ENCODE measurements around the gene UFC1. TPM values are rescaled to one million over a fixed set of nuclear protein-coding genes. Genes with fewer than 3 reads are reported as not detected.

The UFC1 gene
- polyA plus RNA-seq, 1 donor from 2014 or later = 104 TPM

DNA sequence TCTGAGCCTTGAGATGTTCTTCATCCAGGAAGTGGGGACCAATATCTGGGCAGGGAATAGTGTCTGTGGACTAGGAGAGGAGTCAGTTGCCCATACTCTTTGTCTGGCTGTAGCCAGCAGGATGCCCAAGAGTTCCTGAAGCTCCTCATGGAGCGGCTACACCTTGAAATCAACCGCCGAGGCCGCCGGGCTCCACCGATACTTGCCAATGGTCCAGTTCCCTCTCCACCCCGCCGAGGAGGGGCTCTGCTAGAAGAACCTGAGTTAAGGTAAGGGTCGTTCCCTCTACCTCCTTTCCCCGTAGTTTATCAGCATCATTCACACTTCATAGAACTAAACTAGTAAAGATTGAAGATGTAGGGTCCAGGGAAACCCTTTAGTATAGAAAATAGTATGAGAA lies 9.0 kb downstream of the UFC1 start:
- Histone ChIP-seq H2AFZ (ENCODE audit: low read depth, low read length) (no peak overlapping the region), H3K27ac (ENCODE audit: low read length) (no peak overlapping the region), H4K20me1 (ENCODE audit: insufficient read depth) (no peaks in the 10 kb centered on the region), H3K9me2 (ENCODE audit: insufficient read depth, low read length) (no peaks in the 10 kb centered on the region), H3K9ac (ENCODE audit: low read length) (no peak overlapping the region), H3K4me3 (ENCODE audit: low read length) (no peak overlapping the region), H3K9me3 (ENCODE audit: low read length) (no peaks in the 10 kb centered on the region), H3K36me3 (ENCODE audit: insufficient read depth, low read length) (no peaks in the 10 kb centered on the region), H3F3A (ENCODE audit: insufficient read depth, low read length, poor library complexity, severe bottlenecking) (no peaks in the 10 kb centered on the region), H3K4me2 (ENCODE audit: low read length) (no peak overlapping the region), H3K79me2 (replicated peaks; ENCODE audit: insufficient read depth, low read length) (peaks cover 11% of the 10 kb centered on the region), H3K27me3 (ENCODE audit: insufficient read depth, low read depth, low read length) (no peaks in the 10 kb centered on the region)
- TF ChIP-seq POLR2AphosphoS5 (IDR thresholded peaks at IDR 0.05) (no peak), RAD21 (conservative IDR thresholded peaks at IDR 0.05) (no peak), SMC3 (conservative IDR thresholded peaks at IDR 0.05; ENCODE audit: poor library complexity) (no peak), MXI1 (conservative IDR thresholded peaks at IDR 0.05; ENCODE audit: poor library complexity, severe bottlenecking) (no peak), EZH2 (IDR thresholded peaks at IDR 0.05; ENCODE audit: borderline replicate concordance, insufficient read depth, low read length, poor library complexity, severe bottlenecking) (no peak), REST (IDR thresholded peaks at IDR 0.05; ENCODE audit: borderline replicate concordance) (no peak), EP300 (conservative IDR thresholded peaks at IDR 0.05; ENCODE audit: poor library complexity, severe bottlenecking) (no peak), TAF1 (IDR thresholded peaks at IDR 0.05; ENCODE audit: low read depth) (no peak)
- TF ChIP-seq, protein P1, sequence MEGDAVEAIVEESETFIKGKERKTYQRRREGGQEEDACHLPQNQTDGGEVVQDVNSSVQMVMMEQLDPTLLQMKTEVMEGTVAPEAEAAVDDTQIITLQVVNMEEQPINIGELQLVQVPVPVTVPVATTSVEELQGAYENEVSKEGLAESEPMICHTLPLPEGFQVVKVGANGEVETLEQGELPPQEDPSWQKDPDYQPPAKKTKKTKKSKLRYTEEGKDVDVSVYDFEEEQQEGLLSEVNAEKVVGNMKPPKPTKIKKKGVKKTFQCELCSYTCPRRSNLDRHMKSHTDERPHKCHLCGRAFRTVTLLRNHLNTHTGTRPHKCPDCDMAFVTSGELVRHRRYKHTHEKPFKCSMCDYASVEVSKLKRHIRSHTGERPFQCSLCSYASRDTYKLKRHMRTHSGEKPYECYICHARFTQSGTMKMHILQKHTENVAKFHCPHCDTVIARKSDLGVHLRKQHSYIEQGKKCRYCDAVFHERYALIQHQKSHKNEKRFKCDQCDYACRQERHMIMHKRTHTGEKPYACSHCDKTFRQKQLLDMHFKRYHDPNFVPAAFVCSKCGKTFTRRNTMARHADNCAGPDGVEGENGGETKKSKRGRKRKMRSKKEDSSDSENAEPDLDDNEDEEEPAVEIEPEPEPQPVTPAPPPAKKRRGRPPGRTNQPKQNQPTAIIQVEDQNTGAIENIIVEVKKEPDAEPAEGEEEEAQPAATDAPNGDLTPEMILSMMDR (IDR thresholded peaks at IDR 0.05; ENCODE audit: poor library complexity, severe bottlenecking) = no peak

- no peaks in the 10 kb centered on the region for H4K20me1 ChIP-seq (ENCODE audit: insufficient read depth)
- H3K4me3 ChIP-seq (ENCODE audit: low read length) = no peak overlapping the region
- no peaks in the 10 kb centered on the region for H3K27me3 ChIP-seq (ENCODE audit: insufficient read depth, low read depth, low read length)
- no peaks in the 10 kb centered on the region for H3F3A ChIP-seq (ENCODE audit: insufficient read depth, low read length, poor library complexity, severe bottlenecking)
- no peak overlapping the region for H2AFZ ChIP-seq (ENCODE audit: low read depth, low read length)
- no peak overlapping the region for H3K9ac ChIP-seq (ENCODE audit: low read length)
- TF ChIP-seq SMC3 (conservative IDR thresholded peaks at IDR 0.05; ENCODE audit: poor library complexity) (no peak), EZH2 (IDR thresholded peaks at IDR 0.05; ENCODE audit: borderline replicate concordance, insufficient read depth, low read length, poor library complexity, severe bottlenecking) (no peak), RAD21 (conservative IDR thresholded peaks at IDR 0.05) (no peak), MXI1 (conservative IDR thresholded peaks at IDR 0.05; ENCODE audit: poor library complexity, severe bottlenecking) (no peak), POLR2AphosphoS5 (IDR thresholded peaks at IDR 0.05) (no peak), EP300 (conservative IDR thresholded peaks at IDR 0.05; ENCODE audit: poor library complexity, severe bottlenecking) (no peak), TAF1 (IDR thresholded peaks at IDR 0.05; ENCODE audit: low read depth) (no peak), REST (IDR thresholded peaks at IDR 0.05; ENCODE audit: borderline replicate concordance) (no peak)
- TF ChIP-seq, protein P1 (IDR thresholded peaks at IDR 0.05; ENCODE audit: poor library complexity, severe bottlenecking) = no peak
- H3K4me2 ChIP-seq (ENCODE audit: low read length) = no peak overlapping the region
- no peaks in the 10 kb centered on the region for H3K36me3 ChIP-seq (ENCODE audit: insufficient read depth, low read length)
- H3K27ac ChIP-seq (ENCODE audit: low read length) = no peak overlapping the region
- H3K79me2 ChIP-seq (replicated peaks; ENCODE audit: insufficient read depth, low read length) = peaks cover 11% of the 10 kb centered on the region
- no peaks in the 10 kb centered on the region for H3K9me2 ChIP-seq (ENCODE audit: insufficient read depth, low read length)
- no peaks in the 10 kb centered on the region for H3K9me3 ChIP-seq (ENCODE audit: low read length)
These were observed 10.0 kb downstream of the UFC1 start for GRCh38 chr1:161163793-161164192.
